SK-N-SH treated with all-trans-retinoic acid at 6 μM for 48 hours (cell line): Measurements from ENCODE around the gene PLXDC2.

Source experiments
- ATAC-seq: fragments of 200-7000 bp; cut with Tn5 transposase; 3 replicates; pipeline ENCODE4 v1.9.1; 2020; ENCODE audit warnings: mild to moderate bottlenecking, moderate library complexity
- ARNTL ChIP-seq: fragments of 450-650 bp; formaldehyde crosslinking; IDR thresholded peaks from 2 replicates; pipeline ENCODE4 v1.5.0; 2020; ENCODE audit warnings: low read depth, mild to moderate bottlenecking, moderate library complexity, borderline replicate concordance
- BACH2 ChIP-seq: fragments of 250-450 bp; sonication (Bioruptor Pico); IDR thresholded peaks from 2 replicates; pipeline ENCODE4 v1.9.0; 2021; ENCODE audit warnings: mild to moderate bottlenecking, borderline replicate concordance
- CSDC2 ChIP-seq: fragments of 250-450 bp; sonication (Bioruptor Pico); IDR thresholded peaks from 2 replicates; pipeline ENCODE4 v1.5.0; 2020; ENCODE audit warnings: mild to moderate bottlenecking, moderate library complexity
- ESRRG ChIP-seq: fragments of 250-450 bp; sonication (Bioruptor Pico); IDR thresholded peaks from 2 replicates; pipeline ENCODE4 v1.6.1; 2021; ENCODE audit warnings: mild to moderate bottlenecking
- GLIS3 ChIP-seq: fragments of 250-450 bp; sonication (Bioruptor Pico); IDR thresholded peaks from 2 replicates; pipeline ENCODE4 v1.5.0; 2020; ENCODE audit warnings: mild to moderate bottlenecking, moderate library complexity
- ISL1 ChIP-seq: fragments of 250-450 bp; sonication (Bioruptor Pico); IDR thresholded peaks from 2 replicates; pipeline ENCODE4 v2.1.2; 2022; ENCODE audit warnings: mild to moderate bottlenecking, moderate library complexity
- OSR1 ChIP-seq: fragments of 250-450 bp; sonication (Bioruptor Pico); IDR thresholded peaks from 2 replicates; pipeline ENCODE4 v1.8.0; 2022; ENCODE audit warnings: moderate library complexity, mild to moderate bottlenecking, inconsistent platforms
- PPARA ChIP-seq: fragments of 250-450 bp; sonication (Bioruptor Pico); IDR thresholded peaks from 2 replicates; pipeline ENCODE4 v1.5.0; 2020; ENCODE audit warnings: mild to moderate bottlenecking, borderline replicate concordance
- RARB ChIP-seq: fragments of 250-450 bp; sonication (Bioruptor Pico); IDR thresholded peaks from 2 replicates; pipeline ENCODE4 v1.8.0; 2021; ENCODE audit warnings: mild to moderate bottlenecking, moderate library complexity
- SNAI2 ChIP-seq: fragments of 250-450 bp; sonication (Bioruptor Pico); IDR thresholded peaks from 2 replicates; pipeline ENCODE4 v1.5.0; 2020; ENCODE audit warnings: mild to moderate bottlenecking, moderate library complexity
- TCF4 ChIP-seq: fragments of 250-450 bp; sonication (Bioruptor Pico); IDR thresholded peaks from 2 replicates; pipeline ENCODE4 v1.8.0; 2021; ENCODE audit warnings: mild to moderate bottlenecking, moderate library complexity, borderline replicate concordance
- ZC3H10 ChIP-seq: fragments of 250-450 bp; sonication (Bioruptor Pico); IDR thresholded peaks from 2 replicates; pipeline ENCODE4 v1.5.1; 2021; ENCODE audit warnings: mild to moderate bottlenecking, moderate library complexity
- ZFP3 ChIP-seq: fragments of 250-450 bp; sonication (Bioruptor Pico); IDR thresholded peaks from 2 replicates; pipeline ENCODE4 v1.5.0; 2020; ENCODE audit warnings: mild to moderate bottlenecking, moderate library complexity
- ZFP30 ChIP-seq: fragments of 450-650 bp; formaldehyde crosslinking; IDR thresholded peaks from 2 replicates; pipeline ENCODE4 v1.5.0; 2022; ENCODE audit warnings: mild to moderate bottlenecking, moderate library complexity
- ZNF565 ChIP-seq: fragments of 450-650 bp; formaldehyde crosslinking; conservative IDR thresholded peaks from 2 replicates; pipeline ENCODE4 v1.5.0; 2020; ENCODE audit warnings: low read depth, mild to moderate bottlenecking, moderate library complexity
- ZNF70 ChIP-seq: fragments of 450-650 bp; formaldehyde crosslinking; IDR thresholded peaks from 2 replicates; pipeline ENCODE4 v1.5.0; 2020; ENCODE audit warnings: mild to moderate bottlenecking, moderate library complexity
- ZNF8 ChIP-seq: fragments of 450-650 bp; formaldehyde crosslinking; IDR thresholded peaks from 2 replicates; pipeline ENCODE4 v1.5.0; 2020; ENCODE audit warnings: mild to moderate bottlenecking, moderate library complexity
- TF ChIP-seq, protein P1 (sequence below): fragments of 250-450 bp; sonication (Bioruptor Pico); IDR thresholded peaks from 2 replicates; pipeline ENCODE4 v1.5.1; 2020; ENCODE audit warnings: low read depth, mild to moderate bottlenecking, moderate library complexity
- TF ChIP-seq, protein P2 (sequence below): fragments of 250-450 bp; sonication (Bioruptor Pico); IDR thresholded peaks from 2 replicates; pipeline ENCODE4 v1.5.0; 2020; ENCODE audit warnings: mild to moderate bottlenecking, moderate library complexity
- TF ChIP-seq, protein P3 (sequence below): fragments of 250-450 bp; sonication (Bioruptor Pico); IDR thresholded peaks from 2 replicates; pipeline ENCODE4 v1.8.0; 2021; ENCODE audit warnings: low read depth, mild to moderate bottlenecking, moderate library complexity, borderline replicate concordance
- TF ChIP-seq, protein P4 (sequence below): fragments of 250-450 bp; sonication (Bioruptor Pico); IDR thresholded peaks from 2 replicates; pipeline ENCODE4 v1.5.1; 2021; ENCODE audit warnings: mild to moderate bottlenecking, moderate library complexity

PLXDC2 gene

DNA sequence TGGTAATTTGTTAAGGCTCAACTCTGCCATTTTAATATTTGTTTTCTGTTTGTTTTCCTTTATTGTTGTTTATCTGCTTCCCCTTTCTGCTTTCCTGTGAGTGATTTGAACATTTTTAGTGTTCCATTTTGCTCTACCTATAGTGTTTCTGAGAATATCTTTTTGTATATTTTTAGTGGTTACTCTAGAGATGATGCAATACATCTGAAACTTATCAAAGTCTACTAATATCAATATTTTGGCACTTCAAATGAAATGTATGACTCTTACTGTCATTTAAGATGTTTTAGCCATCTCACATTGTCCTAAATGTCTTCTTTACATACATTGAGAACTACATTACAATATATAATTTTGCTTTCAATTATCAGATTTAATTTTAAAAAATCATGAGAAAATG lies 98.9 kb downstream of the PLXDC2 start:
- no peak for ATAC-seq
- TF ChIP-seq ZC3H10 (CRISPR knock-in tag) (no peak), CSDC2 (CRISPR knock-in tag) (no peak), TCF4 (CRISPR knock-in tag) (no peak), ZNF565 (CRISPR knock-in tag) (no peak), RARB (CRISPR knock-in tag) (no peak)
- TF ChIP-seq, protein P1, sequence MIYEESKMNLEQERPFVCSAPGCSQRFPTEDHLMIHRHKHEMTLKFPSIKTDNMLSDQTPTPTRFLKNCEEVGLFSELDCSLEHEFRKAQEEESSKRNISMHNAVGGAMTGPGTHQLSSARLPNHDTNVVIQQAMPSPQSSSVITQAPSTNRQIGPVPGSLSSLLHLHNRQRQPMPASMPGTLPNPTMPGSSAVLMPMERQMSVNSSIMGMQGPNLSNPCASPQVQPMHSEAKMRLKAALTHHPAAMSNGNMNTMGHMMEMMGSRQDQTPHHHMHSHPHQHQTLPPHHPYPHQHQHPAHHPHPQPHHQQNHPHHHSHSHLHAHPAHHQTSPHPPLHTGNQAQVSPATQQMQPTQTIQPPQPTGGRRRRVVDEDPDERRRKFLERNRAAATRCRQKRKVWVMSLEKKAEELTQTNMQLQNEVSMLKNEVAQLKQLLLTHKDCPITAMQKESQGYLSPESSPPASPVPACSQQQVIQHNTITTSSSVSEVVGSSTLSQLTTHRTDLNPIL (CRISPR knock-in tag), result no peak

DNA sequence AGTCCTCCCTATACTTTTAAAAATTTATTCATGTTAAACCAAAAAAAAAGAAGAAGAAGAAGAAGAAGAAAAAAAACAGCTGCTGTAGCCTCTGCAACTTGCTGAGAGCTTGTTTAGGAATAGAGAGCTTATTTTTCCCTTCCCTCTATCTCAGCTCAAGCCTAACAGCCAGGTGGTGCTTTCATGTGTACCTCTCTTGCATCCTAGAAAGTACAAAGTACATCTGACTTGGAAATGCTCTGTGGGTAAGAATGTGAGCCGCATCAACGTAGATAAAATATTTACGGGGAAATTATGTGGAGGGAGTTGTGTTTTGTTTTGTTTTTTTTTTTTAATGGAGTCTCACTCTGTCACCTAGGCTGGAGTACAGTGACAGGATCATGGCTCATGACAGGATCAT lies 99.6 kb downstream of the PLXDC2 start:
- TF ChIP-seq, protein P2, sequence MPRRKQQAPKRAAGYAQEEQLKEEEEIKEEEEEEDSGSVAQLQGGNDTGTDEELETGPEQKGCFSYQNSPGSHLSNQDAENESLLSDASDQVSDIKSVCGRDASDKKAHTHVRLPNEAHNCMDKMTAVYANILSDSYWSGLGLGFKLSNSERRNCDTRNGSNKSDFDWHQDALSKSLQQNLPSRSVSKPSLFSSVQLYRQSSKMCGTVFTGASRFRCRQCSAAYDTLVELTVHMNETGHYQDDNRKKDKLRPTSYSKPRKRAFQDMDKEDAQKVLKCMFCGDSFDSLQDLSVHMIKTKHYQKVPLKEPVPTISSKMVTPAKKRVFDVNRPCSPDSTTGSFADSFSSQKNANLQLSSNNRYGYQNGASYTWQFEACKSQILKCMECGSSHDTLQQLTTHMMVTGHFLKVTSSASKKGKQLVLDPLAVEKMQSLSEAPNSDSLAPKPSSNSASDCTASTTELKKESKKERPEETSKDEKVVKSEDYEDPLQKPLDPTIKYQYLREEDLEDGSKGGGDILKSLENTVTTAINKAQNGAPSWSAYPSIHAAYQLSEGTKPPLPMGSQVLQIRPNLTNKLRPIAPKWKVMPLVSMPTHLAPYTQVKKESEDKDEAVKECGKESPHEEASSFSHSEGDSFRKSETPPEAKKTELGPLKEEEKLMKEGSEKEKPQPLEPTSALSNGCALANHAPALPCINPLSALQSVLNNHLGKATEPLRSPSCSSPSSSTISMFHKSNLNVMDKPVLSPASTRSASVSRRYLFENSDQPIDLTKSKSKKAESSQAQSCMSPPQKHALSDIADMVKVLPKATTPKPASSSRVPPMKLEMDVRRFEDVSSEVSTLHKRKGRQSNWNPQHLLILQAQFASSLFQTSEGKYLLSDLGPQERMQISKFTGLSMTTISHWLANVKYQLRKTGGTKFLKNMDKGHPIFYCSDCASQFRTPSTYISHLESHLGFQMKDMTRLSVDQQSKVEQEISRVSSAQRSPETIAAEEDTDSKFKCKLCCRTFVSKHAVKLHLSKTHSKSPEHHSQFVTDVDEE (CRISPR knock-in tag), result no peak
- TF ChIP-seq OSR1 (CRISPR knock-in tag), result no peak
- no peak for TF ChIP-seq ZNF565 (CRISPR knock-in tag)
- no peak for TF ChIP-seq ZNF8 (CRISPR knock-in tag)
- TF ChIP-seq ZC3H10 (CRISPR knock-in tag), result no peak
- no peak for TF ChIP-seq ZNF70 (CRISPR knock-in tag)
- no peak for TF ChIP-seq ZFP30 (CRISPR knock-in tag)
- no peak for TF ChIP-seq BACH2 (CRISPR knock-in tag)
- no peak for ATAC-seq

DNA sequence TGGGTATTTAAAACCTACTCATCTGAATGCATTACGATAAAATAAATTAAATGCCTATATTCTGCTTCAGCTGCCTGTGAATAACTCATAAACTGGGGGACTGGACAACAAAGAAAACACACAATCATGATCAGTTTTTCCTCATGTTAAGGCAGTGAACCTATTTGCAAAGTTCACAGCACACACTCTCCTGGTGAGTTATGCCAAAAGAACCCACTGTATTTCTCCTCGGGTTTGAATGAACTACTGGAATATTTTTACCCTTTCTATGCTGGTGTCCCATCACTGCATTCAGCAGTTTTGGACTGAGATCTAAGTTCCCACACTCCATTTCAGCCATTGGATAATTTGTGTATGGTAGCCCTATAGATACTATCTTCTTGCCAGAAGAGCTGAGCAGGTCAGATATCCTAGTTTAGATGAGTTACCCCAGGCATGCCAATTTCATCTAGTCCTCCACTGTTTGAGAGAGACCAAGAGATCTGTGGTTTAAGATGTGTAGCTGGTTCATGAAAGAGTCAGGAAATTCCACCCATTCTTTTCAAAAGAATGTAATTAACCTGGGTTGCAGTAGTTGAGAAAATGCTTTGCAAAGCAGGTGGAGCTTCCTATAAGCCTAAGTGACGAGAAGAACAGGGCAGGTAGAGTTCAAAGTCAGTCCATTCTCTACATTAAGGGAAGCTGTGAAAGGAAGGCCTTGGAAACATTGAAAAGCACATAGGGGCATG lies 101.7 kb downstream of the PLXDC2 start:
- no peak for ATAC-seq
- TF ChIP-seq, protein P2 (CRISPR knock-in tag), result no peak
- TF ChIP-seq SNAI2 (CRISPR knock-in tag) (no peak), ESRRG (no peak), BACH2 (CRISPR knock-in tag) (no peak), RARB (CRISPR knock-in tag) (no peak), ZFP3 (CRISPR knock-in tag) (no peak), ZC3H10 (CRISPR knock-in tag) (no peak), GLIS3 (CRISPR knock-in tag) (no peak)
- TF ChIP-seq, protein P3, sequence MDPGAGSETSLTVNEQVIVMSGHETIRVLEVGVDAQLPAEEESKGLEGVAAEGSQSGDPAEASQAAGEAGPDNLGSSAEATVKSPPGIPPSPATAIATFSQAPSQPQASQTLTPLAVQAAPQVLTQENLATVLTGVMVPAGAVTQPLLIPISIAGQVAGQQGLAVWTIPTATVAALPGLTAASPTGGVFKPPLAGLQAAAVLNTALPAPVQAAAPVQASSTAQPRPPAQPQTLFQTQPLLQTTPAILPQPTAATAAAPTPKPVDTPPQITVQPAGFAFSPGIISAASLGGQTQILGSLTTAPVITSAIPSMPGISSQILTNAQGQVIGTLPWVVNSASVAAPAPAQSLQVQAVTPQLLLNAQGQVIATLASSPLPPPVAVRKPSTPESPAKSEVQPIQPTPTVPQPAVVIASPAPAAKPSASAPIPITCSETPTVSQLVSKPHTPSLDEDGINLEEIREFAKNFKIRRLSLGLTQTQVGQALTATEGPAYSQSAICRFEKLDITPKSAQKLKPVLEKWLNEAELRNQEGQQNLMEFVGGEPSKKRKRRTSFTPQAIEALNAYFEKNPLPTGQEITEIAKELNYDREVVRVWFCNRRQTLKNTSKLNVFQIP, result no peak

DNA sequence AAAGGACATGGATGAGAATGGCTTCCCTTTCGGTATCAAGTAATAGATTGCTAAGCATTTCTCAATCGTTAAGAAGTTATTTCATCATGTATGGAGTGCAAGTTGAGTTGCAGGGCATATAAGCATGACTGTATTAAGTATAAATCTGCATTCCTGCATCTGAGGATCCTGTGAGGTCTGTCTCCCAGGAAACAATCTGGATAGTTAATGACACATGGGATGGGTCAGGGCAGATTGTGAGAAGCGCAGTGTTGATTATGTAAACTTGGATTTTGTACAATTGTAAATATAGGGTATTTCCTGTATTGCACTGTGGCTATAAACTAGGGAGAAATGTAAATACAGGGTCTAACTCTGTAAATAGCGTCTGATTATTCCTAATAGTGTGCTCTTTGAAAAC lies 102.6 kb downstream of the PLXDC2 start:
- ATAC-seq, result no peak
- TF ChIP-seq, protein P1 (CRISPR knock-in tag), result no peak
- no peak for TF ChIP-seq SNAI2 (CRISPR knock-in tag)
- TF ChIP-seq TCF4 (CRISPR knock-in tag), result no peak
- TF ChIP-seq RARB (CRISPR knock-in tag), result no peak
- no peak for TF ChIP-seq ZNF565 (CRISPR knock-in tag)
- no peak for TF ChIP-seq ISL1 (CRISPR knock-in tag)
- no peak for TF ChIP-seq PPARA (CRISPR knock-in tag)
- TF ChIP-seq GLIS3 (CRISPR knock-in tag), result no peak
- TF ChIP-seq ZC3H10 (CRISPR knock-in tag), result no peak
- no peak for TF ChIP-seq ARNTL (CRISPR knock-in tag)
- TF ChIP-seq, protein P4, sequence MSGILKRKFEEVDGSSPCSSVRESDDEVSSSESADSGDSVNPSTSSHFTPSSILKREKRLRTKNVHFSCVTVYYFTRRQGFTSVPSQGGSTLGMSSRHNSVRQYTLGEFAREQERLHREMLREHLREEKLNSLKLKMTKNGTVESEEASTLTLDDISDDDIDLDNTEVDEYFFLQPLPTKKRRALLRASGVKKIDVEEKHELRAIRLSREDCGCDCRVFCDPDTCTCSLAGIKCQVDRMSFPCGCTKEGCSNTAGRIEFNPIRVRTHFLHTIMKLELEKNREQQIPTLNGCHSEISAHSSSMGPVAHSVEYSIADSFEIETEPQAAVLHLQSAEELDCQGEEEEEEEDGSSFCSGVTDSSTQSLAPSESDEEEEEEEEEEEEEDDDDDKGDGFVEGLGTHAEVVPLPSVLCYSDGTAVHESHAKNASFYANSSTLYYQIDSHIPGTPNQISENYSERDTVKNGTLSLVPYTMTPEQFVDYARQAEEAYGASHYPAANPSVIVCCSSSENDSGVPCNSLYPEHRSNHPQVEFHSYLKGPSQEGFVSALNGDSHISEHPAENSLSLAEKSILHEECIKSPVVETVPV, result no peak
- TF ChIP-seq CSDC2 (CRISPR knock-in tag), result no peak
